RWPE1 (cell line): ENCODE data around the gene TRIM66.
A peak's percentile ranks its signal among the peaks of the same experiment; 100 is the strongest.

ENCODE experiments used
- CTCF ChIA-PET: fragments of 350-600 bp; sonication (Branson Sonifier 250); formaldehyde crosslinking; extraction: SDS; loops from one replicate; lab custom pipeline; 2021; lab: Yijun Ruan, JAX
- POLR2A ChIA-PET: fragments of 400-600 bp; formaldehyde crosslinking; extraction: SDS; loops from one replicate; lab custom pipeline; 2020; ENCODE audit warnings: antibody characterized with exemption; ENCODE audit not compliant: low non-redundant PET; lab: Yijun Ruan, JAX
- DNase-seq: peaks from one replicate; pipeline ENCODE4 v3.0.0; 2012; ENCODE audit warnings: low spot score
- H3K27ac ChIP-seq: fragments of 450-650 bp; 2 replicates; pipeline ENCODE4 v1.5.1; 2017
- CTCF ChIP-seq: fragments of 450-650 bp; conservative IDR thresholded peaks from 2 replicates; pipeline ENCODE4 v1.5.1; 2017; ENCODE audit warnings: low read depth, mild to moderate bottlenecking

The TRIM66 gene

GRCh38 chr11:8684600-8685290, 2.3 kb upstream of the TRIM66 start:
- DNase-seq = no peak
- CTCF ChIA-PET = no interaction called here
- peak overlapping the region; percentile 54; the same call in 1 of the 2 replicates for H3K27ac ChIP-seq
- POLR2A ChIA-PET = no interaction called here
- TF ChIP-seq CTCF = no peak

GRCh38 chr11:8683115-8683807, 796 bp upstream of the TRIM66 start:
- ChIA-PET POLR2A (interaction anchor here (0.6 to 1.8 kb wide), 3 partner anchors 12 to 85 kb away, joined by 3 to 5 read pairs (median 3); no protein-coding TSS in a partner anchor), CTCF (interaction anchor here (0.5 to 1.7 kb wide), 3 partner anchors 11 to 490 kb away, joined by 3 to 4 read pairs (median 3); no protein-coding TSS in a partner anchor)
- peak overlapping the region; percentile 90 for H3K27ac ChIP-seq
- no peak for TF ChIP-seq CTCF
- no peak for DNase-seq

DNA sequence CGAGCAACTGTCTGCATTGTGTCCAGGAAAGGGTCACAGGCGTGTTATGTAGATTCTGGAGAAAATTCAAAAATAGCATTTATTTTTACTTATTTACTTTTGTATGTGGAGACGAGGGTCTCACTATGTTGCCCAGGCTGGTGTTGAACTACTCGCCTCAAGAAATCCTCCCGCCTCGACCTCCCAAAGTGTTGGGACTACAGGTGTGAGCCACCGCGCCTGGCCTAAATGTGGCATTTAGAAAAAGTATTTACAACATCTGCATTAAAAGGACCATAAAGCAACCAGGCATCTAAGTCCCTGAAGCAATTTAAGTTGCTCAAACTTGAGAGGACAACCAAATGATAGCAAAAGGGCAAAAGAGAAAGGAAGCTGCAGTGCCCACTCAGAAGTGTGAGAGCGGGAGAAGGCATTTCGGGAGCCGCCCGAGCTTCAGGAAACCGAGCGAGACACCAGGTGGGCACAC, 595 bp downstream of the TRIM66 start:
- ChIA-PET CTCF (interaction anchor here (0.5 to 1.7 kb wide), 3 partner anchors 98 to 489 kb away, joined by 3 to 4 read pairs (median 3); no protein-coding TSS in a partner anchor), POLR2A (interaction anchor here (0.7 to 1.8 kb wide), 7 partner anchors 10 to 128 kb away, joined by 3 to 10 read pairs (median 4); partner anchors contain the start of gene STK33)
- DNase-seq = no peak
- H3K27ac ChIP-seq = peak overlapping the region; percentile 90
- TF ChIP-seq CTCF = no peak

GRCh38 chr11:8679006-8679405, 3.5 kb downstream of the TRIM66 start:
- ChIA-PET CTCF (interaction anchor here (0.7 kb wide), 2 partner anchors 41 to 441 kb away, joined by 3 read pairs; no protein-coding TSS in a partner anchor), POLR2A (no interaction called here)
- DNase-seq = no peak
- H3K27ac ChIP-seq = no peak overlapping the region
- no peak for TF ChIP-seq CTCF

- no peak for TF ChIP-seq CTCF
- no peak for DNase-seq
- H3K27ac ChIP-seq = no peak overlapping the region
- CTCF ChIA-PET = no interaction called here
- POLR2A ChIA-PET = no interaction called here
Observed at GRCh38 chr11:8676458-8676857, 6.0 kb downstream of the TRIM66 start.

- CTCF ChIA-PET = no interaction called here
- DNase-seq = no peak
- POLR2A ChIA-PET = no interaction called here
- H3K27ac ChIP-seq = no peak overlapping the region
- TF ChIP-seq CTCF = no peak
Observed at GRCh38 chr11:8674859-8675258, 7.6 kb downstream of the TRIM66 start.
